GM12873 (cell line): ENCODE measurements around the gene MAP1B.

Experiments used
- CTCF ChIP-seq: IDR thresholded peaks from 2 replicates; pipeline ENCODE4 v1.5.1; 2012; ENCODE audit warnings: low read depth, mild to moderate bottlenecking, moderate library complexity, low read length, control low read depth; ENCODE audit not compliant: insufficient read depth; ENCODE audit errors: missing control alignments

MAP1B gene

DNA sequence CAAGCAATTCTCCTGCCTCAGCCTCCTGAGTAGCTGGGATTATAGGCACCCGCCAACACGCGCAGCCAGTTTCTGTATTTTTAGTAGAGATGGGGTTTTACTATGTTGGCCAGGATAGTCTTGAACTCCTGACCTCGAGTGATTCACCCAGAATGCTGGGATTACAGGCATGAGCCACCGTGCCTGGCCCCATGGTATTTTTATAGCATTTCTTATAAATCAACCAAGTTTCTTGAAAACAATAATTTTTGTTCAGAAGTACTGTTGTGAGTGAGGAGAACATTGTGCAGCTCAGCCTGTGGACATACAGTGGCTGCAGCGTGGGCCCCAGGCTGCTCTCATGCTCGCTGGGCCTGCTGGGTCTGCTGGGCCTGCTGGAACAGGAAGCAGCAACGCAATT is 45.3 kb downstream of the MAP1B start:
- no peak for TF ChIP-seq CTCF

DNA sequence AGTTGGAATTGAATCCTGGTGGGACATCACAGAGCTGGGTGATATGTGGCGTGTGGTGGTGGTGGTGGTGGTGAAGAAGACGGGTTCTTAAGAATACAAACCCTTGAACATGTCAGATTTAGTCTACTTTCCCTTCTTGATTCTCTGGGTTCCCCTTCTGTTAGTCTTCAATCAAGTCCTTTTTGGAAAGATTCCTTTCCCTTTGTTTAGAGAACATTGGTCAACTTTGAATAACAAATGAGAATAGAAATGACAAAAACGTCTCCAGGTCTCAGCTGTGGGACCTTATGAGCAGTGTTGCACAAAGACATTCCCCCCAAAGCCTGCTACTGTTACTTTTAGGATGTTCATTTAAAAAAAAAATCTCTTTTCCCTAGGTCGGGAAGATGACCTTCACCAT is 46.3 kb downstream of the MAP1B start:
- TF ChIP-seq CTCF, result no peak

DNA sequence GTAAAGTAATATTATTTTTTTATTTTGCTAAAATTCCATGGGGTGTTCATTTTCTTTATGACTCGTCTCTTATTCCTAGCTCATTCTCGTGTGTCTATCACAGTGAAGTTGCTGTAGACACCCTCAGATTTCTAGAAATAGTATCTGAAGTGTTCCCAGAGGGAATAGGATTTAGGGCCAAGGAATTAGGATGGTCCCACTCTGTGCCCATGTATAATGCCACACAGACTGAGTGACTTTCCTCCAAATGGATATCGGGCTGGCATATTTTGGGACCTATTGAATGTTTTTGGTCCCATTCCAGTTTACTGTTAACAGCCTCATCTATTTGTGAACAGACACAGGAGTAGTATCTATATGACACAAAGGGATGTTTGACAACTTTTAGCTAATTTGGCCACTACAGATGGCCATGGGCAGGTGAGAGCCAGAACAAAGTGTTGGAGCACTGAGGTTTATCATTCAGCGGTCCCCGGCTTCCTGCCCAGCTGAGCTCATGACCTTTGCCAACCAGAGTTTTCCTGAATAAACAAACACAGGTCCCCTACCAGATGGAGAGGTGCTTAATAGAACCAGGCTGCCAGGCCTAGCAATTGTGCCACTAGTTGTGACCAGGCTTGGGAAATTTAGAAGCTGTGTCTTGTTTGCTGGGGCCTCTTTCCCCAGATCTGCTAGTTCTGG is 46.9 kb downstream of the MAP1B start:
- TF ChIP-seq CTCF, result no peak

- no peak for TF ChIP-seq CTCF
These were observed 49.8 kb downstream of the MAP1B start for GRCh38 chr5:72156946-72157624.

DNA sequence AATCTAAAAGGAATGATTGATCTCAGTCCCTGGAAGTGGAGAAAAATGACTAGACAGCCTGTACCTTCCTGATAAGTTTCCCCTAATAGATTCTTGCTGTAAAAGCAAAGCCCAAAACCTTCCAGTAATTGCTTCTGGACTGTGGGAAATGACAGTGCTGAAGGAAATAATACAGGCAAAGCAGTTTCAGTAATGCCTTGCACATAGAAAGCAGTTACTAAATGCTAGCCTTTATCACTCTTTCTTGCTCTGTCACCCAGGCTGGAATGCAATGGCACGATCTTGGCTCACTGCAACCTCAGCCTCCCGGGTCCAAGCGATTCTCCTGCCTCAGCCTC is 50.3 kb downstream of the MAP1B start:
- no peak for TF ChIP-seq CTCF

GRCh38 chr5:72159501-72159911 is 52.2 kb downstream of the MAP1B start:
- no peak for TF ChIP-seq CTCF

DNA sequence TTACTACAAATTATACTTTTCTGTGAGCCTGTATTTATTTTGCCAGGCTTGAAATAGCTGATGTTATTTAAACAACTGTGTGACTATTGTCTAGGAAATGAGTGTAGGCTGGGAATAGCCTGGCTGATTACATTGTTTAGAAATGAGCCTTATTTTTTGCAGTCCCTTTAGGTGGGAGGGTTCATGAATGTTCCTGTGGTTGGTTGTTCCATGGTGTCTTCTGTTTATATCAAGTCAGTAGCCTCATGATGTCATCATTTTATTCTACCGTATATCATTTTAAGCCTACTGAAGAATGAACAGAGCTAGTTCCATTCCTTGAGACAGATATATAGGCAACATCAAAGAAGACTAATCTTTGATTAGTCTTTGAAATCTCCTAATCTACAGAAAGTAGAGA is 53.1 kb downstream of the MAP1B start:
- TF ChIP-seq CTCF, result no peak
